HepG2 (cell line): ENCODE measurements around the gene GRIK4.

Source experiments
- ETV6 ChIP-seq: sonication (generic); formaldehyde crosslinking; conservative IDR thresholded peaks from 2 replicates; pipeline ENCODE4 v1.4.0; 2020; ENCODE audit warnings: missing genetic modification reagents
- KDM6A ChIP-seq: IDR thresholded peaks from 2 replicates; pipeline ENCODE4 v1.6.1; 2016; ENCODE audit warnings: low read depth
- NFIC ChIP-seq: IDR thresholded peaks from 2 replicates; pipeline ENCODE4 v1.6.1; 2012; ENCODE audit warnings: mild to moderate bottlenecking, low read length, inconsistent platforms
- SP1 ChIP-seq, 2 experiments: fragments of 450-650 bp in 1 of 2; sonication (generic) in 1 of 2; formaldehyde crosslinking in 1 of 2; IDR thresholded peaks; 2 replicates each; pipeline versions ENCODE4 v1.4.0 to v1.6.1; 2016 to 2020; ENCODE audit warnings: missing genetic modification reagents in 1 of 2
- SRF ChIP-seq: IDR thresholded peaks from 2 replicates; pipeline ENCODE4 v1.6.1; 2011; ENCODE audit warnings: mild to moderate bottlenecking, low read depth, low read length, moderate library complexity
- ZNF792 ChIP-seq: IDR thresholded peaks from 2 replicates; pipeline ENCODE4 v1.6.1; 2016
- TF ChIP-seq, protein P1 (sequence below): sonication (generic); formaldehyde crosslinking; IDR thresholded peaks from 2 replicates; pipeline ENCODE4 v1.8.0; 2022; ENCODE audit warnings: missing genetic modification reagents, low read depth, mild to moderate bottlenecking, borderline replicate concordance

DNA sequence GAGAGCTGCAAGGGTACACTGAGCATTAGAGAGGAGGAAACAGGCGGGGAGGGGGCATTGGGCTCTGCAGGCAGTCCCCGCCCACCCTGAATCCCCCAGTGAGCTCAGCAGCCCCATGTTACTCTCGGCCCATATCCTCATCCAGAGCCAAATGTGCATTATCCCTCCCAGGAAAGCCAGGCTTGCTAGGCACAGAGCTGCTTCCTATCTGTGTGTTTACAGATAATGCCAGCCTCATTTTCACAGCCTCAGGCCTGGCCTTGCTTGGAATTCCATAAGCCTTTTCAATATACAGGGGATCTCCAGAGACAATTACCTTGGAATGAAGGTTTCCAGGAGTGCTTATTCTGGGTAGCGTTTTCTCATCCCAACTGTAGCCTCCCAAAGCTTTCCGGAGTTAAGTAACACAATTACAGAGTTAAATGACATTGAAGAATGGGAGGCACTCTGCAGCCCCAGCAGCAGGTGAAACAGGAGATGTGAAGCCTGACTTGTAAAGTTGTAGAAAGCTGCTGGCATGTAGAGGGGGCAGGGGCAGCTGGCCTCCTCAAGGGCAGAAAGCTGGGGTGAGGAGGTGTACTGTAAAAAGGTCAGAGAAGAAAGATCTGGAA is 420.9 kb downstream of the GRIK4 start:
- TF ChIP-seq SP1 (IDR thresholded peaks at IDR 0.05) (no peak), SP1 (CRISPR knock-in tag; IDR thresholded peaks at IDR 0.05) (no peak), KDM6A (CRISPR knock-in tag) (no peak), ZNF792 (CRISPR knock-in tag) (no peak), SRF (no peak), NFIC (no peak), ETV6 (CRISPR knock-in tag) (no peak)
- TF ChIP-seq, protein P1, sequence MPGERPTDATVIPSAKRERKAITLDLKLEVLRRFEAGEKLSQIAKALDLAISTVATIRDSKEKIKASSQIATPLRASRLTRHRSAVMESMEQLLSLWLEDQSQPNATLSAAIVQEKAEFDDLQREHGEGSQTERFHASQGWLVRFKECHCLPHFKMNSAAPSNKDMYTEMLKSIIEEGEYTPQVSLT (CRISPR knock-in tag): no peak
